GM18861 (cell line): Measurements from ENCODE around the gene RBMY1F.
"Not testable (repeated sequence)": the region's sequence is repeated elsewhere in the genome, so short reads cannot be mapped to it uniquely, and the experiment has no call there.

Experiments used
- ATAC-seq: cut with Tn5 transposase; IDR thresholded peaks from one replicate; pipeline ENCODE4 v1.9.1; 2021; ENCODE audit not compliant: unreplicated experiment

The RBMY1F gene

DNA sequence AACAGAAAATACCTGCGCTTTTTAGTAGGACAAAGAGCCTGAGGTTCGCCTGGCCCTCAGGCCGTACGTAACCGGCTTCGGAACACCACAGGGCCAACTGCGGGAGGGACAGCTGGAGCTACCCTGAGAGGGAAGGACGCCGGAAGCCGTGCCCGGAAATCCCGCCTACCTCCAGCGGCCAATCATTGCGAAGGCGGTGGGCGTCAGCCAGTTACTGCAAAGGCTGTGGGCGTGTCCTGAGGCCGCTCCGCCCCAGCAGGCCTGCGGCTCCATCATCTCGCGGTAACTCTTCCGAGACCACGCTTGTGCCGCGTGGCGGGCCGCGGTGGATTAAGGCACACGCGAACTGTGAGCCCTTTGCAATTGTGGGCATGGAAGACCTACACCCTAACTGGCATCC, at the start of gene RBMY1F:
Gene RBMY1F (minus strand): TSS at position 101 of the 400 bp plus-strand sequence. CDS start 1,954 bp downstream, outside the sequence.
- ATAC-seq: not testable (repeated sequence)

DNA sequence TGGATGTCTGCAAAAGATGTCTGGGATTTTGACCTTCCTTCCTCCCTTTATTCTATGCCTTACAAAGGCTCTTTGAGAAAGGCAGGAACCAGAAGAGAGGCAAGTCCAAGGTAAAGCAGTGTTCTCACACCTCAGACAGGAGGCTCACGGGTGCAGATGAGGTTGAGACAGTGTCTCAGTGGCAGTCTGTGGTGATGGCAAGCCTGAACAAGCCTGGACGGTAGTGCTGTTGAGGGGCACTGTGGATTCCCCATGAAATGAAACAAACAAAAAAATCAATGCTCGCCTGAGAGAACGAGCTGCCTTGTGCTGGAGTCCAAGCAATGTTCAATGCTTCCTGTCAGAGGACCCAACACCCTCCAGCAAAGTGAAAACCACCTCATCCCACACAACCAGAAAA, 31.6 kb downstream of the RBMY1F start:
- ATAC-seq: not testable (repeated sequence)

DNA sequence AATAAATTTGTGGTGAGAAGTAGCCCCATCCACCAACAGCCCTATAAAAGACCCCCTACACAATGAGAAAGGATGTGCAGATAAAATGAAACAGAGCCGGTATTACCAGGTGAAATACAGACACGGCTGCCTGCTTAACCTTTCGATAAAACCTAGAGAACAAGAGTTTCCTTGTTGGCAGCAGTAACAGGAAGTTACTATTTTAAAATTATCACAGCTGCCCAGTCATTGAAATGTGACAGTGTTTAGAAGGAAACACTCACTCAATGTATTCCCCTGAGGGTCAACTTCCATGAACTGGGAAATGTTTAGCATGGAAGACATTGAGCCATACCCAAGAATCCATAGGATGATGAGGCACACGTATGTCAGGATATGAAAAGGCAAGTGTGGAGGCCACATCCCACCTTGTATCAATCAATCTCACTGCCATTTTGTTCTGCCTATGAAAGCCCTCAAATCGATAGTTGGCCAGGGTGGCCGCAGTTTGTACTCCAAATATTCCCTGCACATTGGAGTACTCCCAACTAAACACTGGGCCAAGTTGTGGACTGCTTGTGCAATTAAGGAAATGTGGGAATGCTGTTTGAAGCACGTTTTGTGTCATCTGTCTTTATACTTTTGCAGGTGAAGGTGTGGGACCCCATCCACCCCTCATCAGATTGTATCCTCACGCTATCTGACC, 41.6 kb downstream of the RBMY1F start:
- not testable (repeated sequence) for ATAC-seq

DNA sequence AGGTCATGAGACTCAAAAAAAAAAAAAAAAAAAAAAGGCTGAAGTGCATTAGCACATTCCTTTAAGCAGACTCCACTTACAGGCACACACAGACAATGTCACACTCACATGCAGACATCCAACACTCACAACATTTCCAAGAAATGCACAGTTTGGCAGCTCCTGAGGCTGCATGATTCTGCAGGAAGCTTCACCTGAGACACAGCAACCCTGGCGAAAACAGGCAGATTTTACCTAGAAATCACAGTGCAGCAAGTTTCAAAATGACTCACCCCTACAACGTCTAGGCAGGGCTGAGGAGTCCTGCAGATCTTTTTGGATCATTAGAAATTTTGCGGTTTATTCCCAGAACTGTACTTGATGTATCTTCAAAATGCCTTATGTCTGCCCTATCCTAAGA, 48.0 kb downstream of the RBMY1F start:
- not testable (repeated sequence) for ATAC-seq

DNA sequence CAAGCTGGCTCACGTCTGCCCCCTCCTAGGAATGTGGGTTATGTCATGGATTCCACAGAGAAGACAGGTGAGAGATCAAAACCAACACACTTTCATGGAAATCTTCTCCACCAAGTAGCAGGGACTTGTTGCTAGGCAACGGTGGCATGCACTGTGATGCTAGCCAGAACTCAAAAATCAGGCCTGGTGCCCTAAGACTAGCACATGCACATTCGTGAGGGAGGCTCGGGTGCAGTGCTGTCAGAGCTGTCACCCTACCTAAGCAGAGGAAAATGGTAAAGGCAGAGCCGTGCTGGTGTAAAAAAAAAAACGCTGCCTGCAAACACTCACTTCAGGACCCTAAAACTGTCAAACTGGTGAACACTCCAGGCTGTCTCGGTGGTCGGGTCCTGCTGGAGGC, 52.2 kb downstream of the RBMY1F start:
- not testable (repeated sequence) for ATAC-seq
